Astrocyte of the spinal cord (primary cell): ENCODE measurements around the gene GRAMD2A.
A peak's percentile ranks its signal among the peaks of the same experiment; 100 is the strongest.

Experiments used
- DNase-seq: peaks from one replicate; pipeline ENCODE4 v3.0.0; 2011; ENCODE audit warnings: low read depth, low spot score
- H3K4me3 ChIP-seq: 2 replicates; pipeline ENCODE4 v1.5.1; 2011; ENCODE audit warnings: low read depth, mild to moderate bottlenecking, low read length, moderate library complexity
- in situ Hi-C: cut with HindIII; loops from 2 replicates; pipeline ENCODE4 v1.10.0; 2017; ENCODE audit warnings: low sequenced_read_pairs
- TF ChIP-seq, protein P1 (sequence below): IDR thresholded peaks from 2 replicates; pipeline ENCODE4 v1.5.1; 2012; ENCODE audit warnings: low read depth, mild to moderate bottlenecking, low read length, inconsistent platforms

Gene GRAMD2A

DNA sequence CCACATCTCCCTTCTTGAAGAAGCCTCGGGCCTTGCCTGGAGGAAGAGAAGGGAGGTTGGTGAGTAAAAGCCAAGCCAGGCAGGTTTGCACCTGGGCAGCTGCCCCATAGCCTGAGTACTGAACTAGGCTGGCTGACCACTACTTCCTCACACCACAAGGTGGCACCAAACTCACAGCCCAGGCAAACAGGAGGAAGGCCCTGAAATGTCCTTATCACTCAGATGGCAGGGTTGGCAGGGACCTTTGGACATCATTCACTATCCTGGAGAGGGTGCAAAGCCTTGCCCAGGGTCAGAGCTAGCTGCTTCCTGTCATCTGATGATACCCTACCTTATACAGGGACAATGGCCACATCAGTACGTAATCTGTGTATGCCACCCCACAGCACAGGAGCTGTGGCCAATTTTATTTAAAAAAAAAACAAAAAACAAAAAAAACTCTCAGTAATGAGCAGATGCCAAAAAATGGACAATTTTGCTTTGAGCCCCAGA is 2.2 kb upstream of the GRAMD2A start:
- peak; percentile 67 for DNase-seq
- TF ChIP-seq, protein P1, sequence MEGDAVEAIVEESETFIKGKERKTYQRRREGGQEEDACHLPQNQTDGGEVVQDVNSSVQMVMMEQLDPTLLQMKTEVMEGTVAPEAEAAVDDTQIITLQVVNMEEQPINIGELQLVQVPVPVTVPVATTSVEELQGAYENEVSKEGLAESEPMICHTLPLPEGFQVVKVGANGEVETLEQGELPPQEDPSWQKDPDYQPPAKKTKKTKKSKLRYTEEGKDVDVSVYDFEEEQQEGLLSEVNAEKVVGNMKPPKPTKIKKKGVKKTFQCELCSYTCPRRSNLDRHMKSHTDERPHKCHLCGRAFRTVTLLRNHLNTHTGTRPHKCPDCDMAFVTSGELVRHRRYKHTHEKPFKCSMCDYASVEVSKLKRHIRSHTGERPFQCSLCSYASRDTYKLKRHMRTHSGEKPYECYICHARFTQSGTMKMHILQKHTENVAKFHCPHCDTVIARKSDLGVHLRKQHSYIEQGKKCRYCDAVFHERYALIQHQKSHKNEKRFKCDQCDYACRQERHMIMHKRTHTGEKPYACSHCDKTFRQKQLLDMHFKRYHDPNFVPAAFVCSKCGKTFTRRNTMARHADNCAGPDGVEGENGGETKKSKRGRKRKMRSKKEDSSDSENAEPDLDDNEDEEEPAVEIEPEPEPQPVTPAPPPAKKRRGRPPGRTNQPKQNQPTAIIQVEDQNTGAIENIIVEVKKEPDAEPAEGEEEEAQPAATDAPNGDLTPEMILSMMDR = peak; percentile 90
- no peak overlapping the region for H3K4me3 ChIP-seq
- in situ Hi-C loops = no loop called here

DNA sequence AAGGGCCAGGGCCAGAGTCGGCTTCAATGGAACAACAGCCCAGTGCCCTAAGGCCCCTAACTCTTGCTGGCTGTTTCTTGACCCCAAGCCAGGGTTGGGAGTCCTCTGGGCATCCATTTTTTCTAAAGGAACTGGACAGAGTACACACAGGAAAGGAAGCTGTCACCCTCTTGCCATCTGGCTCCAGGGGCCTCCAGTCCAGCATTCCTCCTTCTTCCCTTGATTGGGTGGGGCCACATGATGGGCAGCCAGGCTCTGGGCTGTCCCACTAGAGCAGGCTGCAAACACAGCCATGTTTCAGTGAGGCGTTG is 1.6 kb upstream of the GRAMD2A start:
- no peak overlapping the region for H3K4me3 ChIP-seq
- no peak for DNase-seq
- TF ChIP-seq, protein P1 = no peak
- in situ Hi-C loops = no loop called here

DNA sequence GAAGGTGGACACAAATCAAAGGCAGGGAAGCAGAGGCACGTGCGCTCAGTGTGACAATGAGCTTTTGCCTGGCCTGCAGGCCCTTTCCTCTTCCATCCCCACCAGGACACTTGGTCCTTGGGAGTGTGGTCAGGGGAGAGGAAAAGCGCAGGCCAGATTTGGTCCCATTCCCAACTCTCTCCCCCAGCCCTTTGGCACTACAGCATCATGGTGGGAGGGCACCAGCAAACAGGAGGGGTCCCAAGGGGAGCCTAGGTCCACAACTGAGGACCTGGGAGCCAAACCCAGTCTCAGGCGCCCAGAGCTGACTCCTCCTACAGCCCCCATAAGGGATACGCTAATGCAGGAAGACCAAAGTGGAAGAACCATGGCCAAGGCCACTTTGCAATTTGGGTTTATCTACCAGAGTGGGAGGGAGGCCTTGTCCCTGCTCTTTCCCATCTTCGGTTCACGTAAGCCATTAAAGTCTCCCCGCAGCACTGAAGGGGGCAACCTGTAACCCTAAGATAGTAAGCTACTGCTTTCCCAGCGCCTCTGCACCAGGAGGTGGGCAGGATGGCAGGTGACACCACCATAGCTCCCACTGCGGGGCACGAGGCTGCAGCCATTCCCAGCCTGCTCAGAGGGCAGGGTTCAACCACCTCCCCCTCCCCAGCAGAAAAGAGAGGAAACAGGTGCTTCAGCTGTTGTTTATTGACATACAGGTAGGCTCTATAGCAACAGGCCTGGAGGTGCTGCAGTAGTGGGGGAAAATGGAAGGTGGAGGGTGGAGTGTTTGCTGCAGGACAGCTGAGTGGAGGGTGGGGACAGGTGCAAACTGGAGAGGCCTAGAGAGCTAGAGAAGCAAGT is 993 bp upstream of the GRAMD2A start:
- DNase-seq = no peak
- in situ Hi-C loops = no loop called here
- TF ChIP-seq, protein P1 = no peak
- H3K4me3 ChIP-seq = no peak overlapping the region

DNA sequence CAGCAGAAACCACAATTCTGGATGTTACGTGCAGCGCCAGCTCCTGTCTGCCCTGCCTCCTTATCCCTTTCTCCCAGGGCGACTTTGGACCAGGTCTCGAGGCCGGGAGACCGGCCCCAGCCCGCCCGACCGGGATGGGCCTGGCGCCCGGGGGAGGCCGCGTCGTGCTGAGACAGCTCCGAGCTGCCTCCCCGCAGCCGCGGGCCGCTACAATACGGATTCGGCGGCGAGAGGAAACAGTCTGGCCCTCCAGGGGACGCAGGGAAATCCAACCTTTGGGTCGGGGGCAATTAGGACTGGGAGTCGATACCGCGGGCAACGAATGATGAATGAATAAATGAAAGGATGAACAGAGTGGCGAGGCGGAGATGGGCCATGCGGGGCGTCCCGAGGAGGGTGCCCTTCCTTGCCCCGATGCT is 537 bp downstream of the GRAMD2A start:
- TF ChIP-seq, protein P1 = no peak
- in situ Hi-C loops = no loop called here
- H3K4me3 ChIP-seq = peak overlapping the region; percentile 27
- no peak for DNase-seq

DNA sequence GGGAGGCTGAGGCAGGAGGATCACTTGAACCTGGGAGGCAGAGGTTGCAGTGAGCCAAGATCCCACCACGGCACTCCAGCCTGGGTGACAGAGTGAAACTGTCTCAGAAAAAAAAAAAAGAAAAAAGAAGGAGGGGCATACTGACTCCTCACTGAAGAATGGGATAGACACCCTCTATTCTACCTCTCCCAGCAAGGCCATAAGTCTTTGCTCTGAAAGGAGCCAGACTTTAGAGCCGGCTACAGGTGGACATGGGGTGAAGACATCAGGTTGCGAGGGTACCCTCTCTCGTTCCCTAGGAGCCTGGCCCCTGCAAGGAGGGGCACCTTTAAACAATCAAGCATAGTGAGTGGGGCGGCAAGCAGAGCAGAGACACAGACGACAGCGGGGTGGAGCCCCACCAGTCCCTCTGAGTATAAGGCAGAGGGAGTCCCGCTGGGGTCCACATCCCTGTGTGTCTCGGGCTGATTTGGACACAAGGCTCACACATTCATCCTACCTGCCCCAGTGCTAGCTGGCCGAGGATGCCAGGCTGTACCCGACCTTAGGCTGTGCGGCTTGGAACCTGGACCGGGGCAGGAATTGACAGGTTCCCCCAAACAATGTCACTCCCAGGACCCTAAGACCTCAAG is 1.1 kb downstream of the GRAMD2A start:
- TF ChIP-seq, protein P1 = no peak
- in situ Hi-C loops = no loop called here
- no peak overlapping the region for H3K4me3 ChIP-seq
- no peak for DNase-seq

DNA sequence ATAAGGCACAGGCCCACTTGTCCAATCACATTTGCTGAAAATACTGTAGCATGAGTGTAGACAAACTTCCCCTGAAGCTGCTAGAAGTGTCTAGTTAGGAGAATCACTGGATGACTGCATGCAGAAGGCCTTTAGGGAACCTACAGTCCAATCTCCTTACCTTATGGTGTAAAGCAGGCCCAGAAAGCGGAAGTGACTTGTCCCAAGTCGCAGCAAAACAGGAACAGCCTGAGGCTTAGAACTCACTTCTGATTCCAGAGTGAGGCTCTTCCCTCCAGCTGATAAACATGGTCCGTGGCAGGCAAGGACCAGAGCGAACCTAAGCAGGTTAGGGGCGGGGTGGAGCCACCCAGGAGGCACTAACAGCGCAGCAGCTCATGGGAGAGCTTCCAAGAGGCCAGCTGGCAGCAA is 2.5 kb downstream of the GRAMD2A start:
- H3K4me3 ChIP-seq = no peak overlapping the region
- in situ Hi-C loops = no loop called here
- no peak for DNase-seq

More for the DNA sequence above, 2.5 kb downstream of the GRAMD2A start:
- TF ChIP-seq, protein P1 = no peak
